Measurements from ENCODE around the gene MYO1F. TPM values are rescaled to one million over a fixed set of nuclear protein-coding genes. Genes with fewer than 3 reads are reported as not detected.

Gene MYO1F
- total and polyA plus RNA-seq, 2 donors from 2014 or later, result 1.7 to 35.8 TPM

DNA sequence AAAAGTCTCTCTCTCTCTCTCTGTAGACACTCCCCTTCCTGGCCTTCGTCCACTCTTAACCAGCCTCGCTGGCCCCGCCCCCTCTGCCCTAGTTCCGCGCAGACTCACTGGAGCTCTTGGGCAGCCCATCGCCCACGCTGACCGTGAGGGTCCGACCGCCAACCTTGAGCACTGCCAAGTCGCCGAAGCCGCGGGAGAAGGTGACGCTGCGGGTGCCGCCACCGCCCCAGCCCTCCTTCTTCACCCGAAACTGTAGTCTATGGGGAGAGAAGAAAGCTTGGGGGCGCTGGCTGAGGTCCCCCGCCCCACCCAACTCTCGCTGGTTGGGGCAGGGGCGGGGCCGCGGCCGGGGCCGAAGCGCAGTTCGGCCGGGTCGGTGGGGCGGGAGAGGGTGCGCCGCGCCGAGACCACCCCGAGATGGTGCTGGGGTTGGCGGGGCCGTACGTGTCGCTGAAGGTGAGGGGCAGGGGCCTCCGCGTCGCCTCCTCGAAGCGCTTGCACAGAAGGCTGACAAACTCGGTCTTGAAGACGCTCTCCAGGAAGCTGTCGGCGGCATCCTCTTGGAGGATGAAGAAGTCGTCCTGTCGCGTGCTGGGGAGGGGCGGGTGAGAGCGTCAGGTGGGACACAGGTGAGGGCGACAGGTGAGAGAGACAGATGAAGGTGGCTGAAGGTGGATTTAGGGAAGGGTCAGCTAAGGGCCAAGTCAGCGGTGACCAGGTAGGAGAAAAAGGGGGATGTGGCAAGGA, 50.7 kb downstream of the MYO1F start:
- intact Hi-C loops (cut with DNase I), result no loop called here
- TF ChIP-seq, protein P1, sequence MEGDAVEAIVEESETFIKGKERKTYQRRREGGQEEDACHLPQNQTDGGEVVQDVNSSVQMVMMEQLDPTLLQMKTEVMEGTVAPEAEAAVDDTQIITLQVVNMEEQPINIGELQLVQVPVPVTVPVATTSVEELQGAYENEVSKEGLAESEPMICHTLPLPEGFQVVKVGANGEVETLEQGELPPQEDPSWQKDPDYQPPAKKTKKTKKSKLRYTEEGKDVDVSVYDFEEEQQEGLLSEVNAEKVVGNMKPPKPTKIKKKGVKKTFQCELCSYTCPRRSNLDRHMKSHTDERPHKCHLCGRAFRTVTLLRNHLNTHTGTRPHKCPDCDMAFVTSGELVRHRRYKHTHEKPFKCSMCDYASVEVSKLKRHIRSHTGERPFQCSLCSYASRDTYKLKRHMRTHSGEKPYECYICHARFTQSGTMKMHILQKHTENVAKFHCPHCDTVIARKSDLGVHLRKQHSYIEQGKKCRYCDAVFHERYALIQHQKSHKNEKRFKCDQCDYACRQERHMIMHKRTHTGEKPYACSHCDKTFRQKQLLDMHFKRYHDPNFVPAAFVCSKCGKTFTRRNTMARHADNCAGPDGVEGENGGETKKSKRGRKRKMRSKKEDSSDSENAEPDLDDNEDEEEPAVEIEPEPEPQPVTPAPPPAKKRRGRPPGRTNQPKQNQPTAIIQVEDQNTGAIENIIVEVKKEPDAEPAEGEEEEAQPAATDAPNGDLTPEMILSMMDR (IDR thresholded peaks at IDR 0.05; ENCODE audit: borderline replicate concordance, extremely low read depth, insufficient read depth), result no peak
- no peaks in the 10 kb centered on the region for H3K4me1 ChIP-seq (ENCODE audit: control insufficient read depth in 2 of 3, insufficient read depth in 2 of 3, low read depth in 1 of 3, low read length in 3 of 3)
- peak overlapping the region; percentile 67 to 77 (median 69) for H3K4me3 ChIP-seq (ENCODE audit: low read length in 3 of 3)
- FAIRE-seq, result no peak
- H3K9me3 ChIP-seq (ENCODE audit: control insufficient read depth in 2 of 3, insufficient read depth in 1 of 3, low read length in 3 of 3), result no peaks in the 10 kb centered on the region
- H3K9ac ChIP-seq (ENCODE audit: low read length in 3 of 3), result peak overlapping the region in 2 of 3 donors; percentile 61 to 67
- H3K36me3 ChIP-seq (ENCODE audit: control insufficient read depth in 2 of 3, insufficient read depth in 3 of 3, low read length in 3 of 3), result no peaks in the 10 kb centered on the region
- DNase-seq, result peak; percentile 96 to 98 (median 98)
- H3K27me3 ChIP-seq (ENCODE audit: control insufficient read depth, insufficient read depth, low read length), result no peaks in the 10 kb centered on the region
- H3K27ac ChIP-seq (ENCODE audit: low read depth in 2 of 2, low read length in 2 of 2), result peak overlapping the region; percentile 61 to 82

GRCh38 chr19:8525401-8525684, 51.9 kb downstream of the MYO1F start:
- Histone ChIP-seq H3K9ac (ENCODE audit: low read length in 3 of 3) (peak overlapping the region in 2 of 3 donors; percentile 38 to 47), H3K27me3 (ENCODE audit: control insufficient read depth, insufficient read depth, low read length) (no peaks in the 10 kb centered on the region), H3K36me3 (ENCODE audit: control insufficient read depth in 2 of 3, insufficient read depth in 3 of 3, low read length in 3 of 3) (no peaks in the 10 kb centered on the region), H3K9me3 (ENCODE audit: control insufficient read depth in 2 of 3, insufficient read depth in 1 of 3, low read length in 3 of 3) (no peaks in the 10 kb centered on the region), H3K4me3 (ENCODE audit: low read length in 3 of 3) (peak overlapping the region; percentile 29 to 67 (median 59)), H3K4me1 (ENCODE audit: control insufficient read depth in 2 of 3, insufficient read depth in 2 of 3, low read depth in 1 of 3, low read length in 3 of 3) (no peaks in the 10 kb centered on the region), H3K27ac (ENCODE audit: low read depth in 2 of 2, low read length in 2 of 2) (peak overlapping the region; percentile 59 to 65)
- FAIRE-seq (no peak), DNase-seq (no peak)
- intact Hi-C loops (cut with DNase I), result no loop called here
- TF ChIP-seq, protein P1 (IDR thresholded peaks at IDR 0.05; ENCODE audit: borderline replicate concordance, extremely low read depth, insufficient read depth), result no peak

DNA sequence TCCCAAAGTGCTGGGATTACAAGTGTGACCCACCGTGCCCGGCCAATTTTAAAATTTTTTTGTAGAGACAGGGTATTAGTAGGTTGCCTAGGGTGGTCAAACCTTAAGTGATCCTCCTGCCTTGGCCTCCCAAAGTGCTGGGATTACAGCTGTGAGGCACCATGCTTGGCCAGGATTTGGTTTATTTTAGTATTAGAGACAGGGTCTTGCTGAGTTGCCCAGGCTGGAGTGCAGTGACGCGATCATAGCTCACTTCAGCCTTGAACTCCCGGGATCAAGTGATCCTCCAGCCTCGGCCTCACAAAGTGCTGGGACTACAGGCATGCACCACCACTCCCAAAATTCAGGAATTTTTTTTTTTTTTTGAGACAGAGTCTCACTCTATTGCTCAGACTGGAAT, 57.9 kb downstream of the MYO1F start:
- Histone ChIP-seq H3K36me3 (ENCODE audit: control insufficient read depth in 2 of 3, insufficient read depth in 3 of 3, low read length in 3 of 3) (no peaks in the 10 kb centered on the region), H3K9me3 (ENCODE audit: control insufficient read depth in 2 of 3, insufficient read depth in 1 of 3, low read length in 3 of 3) (no peaks in the 10 kb centered on the region), H3K27me3 (ENCODE audit: control insufficient read depth, insufficient read depth, low read length) (no peaks in the 10 kb centered on the region), H3K27ac (ENCODE audit: low read depth in 2 of 2, low read length in 2 of 2) (no peak overlapping the region), H3K9ac (ENCODE audit: low read length in 3 of 3) (no peak overlapping the region), H3K4me1 (ENCODE audit: control insufficient read depth in 2 of 3, insufficient read depth in 2 of 3, low read depth in 1 of 3, low read length in 3 of 3) (no peaks in the 10 kb centered on the region), H3K4me3 (ENCODE audit: low read length in 3 of 3) (no peak overlapping the region)
- no peak for DNase-seq
- TF ChIP-seq, protein P1 (IDR thresholded peaks at IDR 0.05; ENCODE audit: borderline replicate concordance, extremely low read depth, insufficient read depth), result no peak
- intact Hi-C loops (cut with DNase I), result no loop called here
- no peak for FAIRE-seq
